ENCODE results near the gene B9D2.

GRCh38 chr19:41309180-41310032 lies 54.5 kb downstream of the B9D2 start:
- TF ChIP-seq EZH2 (IDR thresholded peaks at IDR 0.05) (no peak), CTCF (IDR thresholded peaks at IDR 0.05) (no peak), EZH2phosphoT487 (IDR thresholded peaks at IDR 0.05) (no peak)

Data from neural progenitor cell (in vitro differentiated cells).